SU-DHL-6 (cell line): ENCODE data around the gene PROSER1.

Source experiments
- CTCF ChIP-seq: fragments of 200-600 bp; sonication (generic); IDR thresholded peaks from one replicate; pipeline ENCODE4 v1.5.1; 2017; ENCODE audit warnings: antibody characterized with exemption, mild to moderate bottlenecking, low read length, moderate library complexity; ENCODE audit not compliant: insufficient read depth, poor library complexity, severe bottlenecking
- EZH2phosphoT487 ChIP-seq: fragments of 200-600 bp; sonication (generic), shearing (Covaris generic); conservative IDR thresholded peaks from 2 replicates; pipeline ENCODE4 v1.6.1; 2018; ENCODE audit warnings: mild to moderate bottlenecking, antibody characterized with exemption, low read length, moderate library complexity, mixed read lengths

- TF ChIP-seq CTCF = no peak
- TF ChIP-seq EZH2phosphoT487 = no peak
Observed at GRCh38 chr13:38970380-38971051, 67.4 kb downstream of the PROSER1 start.
